HFFc6 (cell line): Measurements from ENCODE around the gene MAEA. TPM values are rescaled to one million over a fixed set of nuclear protein-coding genes. Genes with fewer than 3 reads are reported as not detected.

Experiments used
- DNase-seq: peaks from one replicate; pipeline ENCODE4 v3.0.0-alpha.2; 2018
- H3K27ac Mint-ChIP-seq: 2 replicates; pipeline ENCODE4 v1.8.0; 2020; ENCODE audit warnings: mild to moderate bottlenecking, mixed read lengths
- H3K27me3 Mint-ChIP-seq: 2 replicates; pipeline ENCODE4 v1.8.0; 2021; ENCODE audit warnings: mild to moderate bottlenecking, moderate library complexity, mixed read lengths; ENCODE audit not compliant: insufficient read depth
- H3K36me3 Mint-ChIP-seq: 2 replicates; pipeline ENCODE4 v1.8.0; 2021; ENCODE audit warnings: low read depth, mixed read lengths
- H3K4me1 Mint-ChIP-seq: 2 replicates; pipeline ENCODE4 v1.8.0; 2020; ENCODE audit warnings: low read depth, mixed read lengths
- H3K4me3 Mint-ChIP-seq: 2 replicates; pipeline ENCODE4 v1.8.0; 2020; ENCODE audit warnings: mild to moderate bottlenecking, moderate library complexity, mixed read lengths
- H3K9me3 Mint-ChIP-seq: 2 replicates; pipeline ENCODE4 v1.8.0; 2020; ENCODE audit warnings: mild to moderate bottlenecking, mixed read lengths
- total RNA-seq, 6 experiments: library from RNA; stranded (reverse); fragmentation: NEBNext Ultra II Directional; extraction: Animal tissue kit (Norgen Biotek cat#: 25700); gene quantifications; 2 replicates in 1 of 6; 3 replicates in 5 of 6; pipeline ENCODE4 v1.2.3, GENCODE V29; 2021
- TF ChIP-seq, protein P1 (sequence below): fragments of 200-600 bp; sonication (generic); IDR thresholded peaks from 2 replicates; pipeline ENCODE4 v1.5.0; 2021; ENCODE audit warnings: antibody characterized with exemption, mild to moderate bottlenecking

Gene MAEA
- total RNA-seq, 6 experiments from 2014 or later, result 56.0 to 65.4 (median 60.6) TPM

DNA sequence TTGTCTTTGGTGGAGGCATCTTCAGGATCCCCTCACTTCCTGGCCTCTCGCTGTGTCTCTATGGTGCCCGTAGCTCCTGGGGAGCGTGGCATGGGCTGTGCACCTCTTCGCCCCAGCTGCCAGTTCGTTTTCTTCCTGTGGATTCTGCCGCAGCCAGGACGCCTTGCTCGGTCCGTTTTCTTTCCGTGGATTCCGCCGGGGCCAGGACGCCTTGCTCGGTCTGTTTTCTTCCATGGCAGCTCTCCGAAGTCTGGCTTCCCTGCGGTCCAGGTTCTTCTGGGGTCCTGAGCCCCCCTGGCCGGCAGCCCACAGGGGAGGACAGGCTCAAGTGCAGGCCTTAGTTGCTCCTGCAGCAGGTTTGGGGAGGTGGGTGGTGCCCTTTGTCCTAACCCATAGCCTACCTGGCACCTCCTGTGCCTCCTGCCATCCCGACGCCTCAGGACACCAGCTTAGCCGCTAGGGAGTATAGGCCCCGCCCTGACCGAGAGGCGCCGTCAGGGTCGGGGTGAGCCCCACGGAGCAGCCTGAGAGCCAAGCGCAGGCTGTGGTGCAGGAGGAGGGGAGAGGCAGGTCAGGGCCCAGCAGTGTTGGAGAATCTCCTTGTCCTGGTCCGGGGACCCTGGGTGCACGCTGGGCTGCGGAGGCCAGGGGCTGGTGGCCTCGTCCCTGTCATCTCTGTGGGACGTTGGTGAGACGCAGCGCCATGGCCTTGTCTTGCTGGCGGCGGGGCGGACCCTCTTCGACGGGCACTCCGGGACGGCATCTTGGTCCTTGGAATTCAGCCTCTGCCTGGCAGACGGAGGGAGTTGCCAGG lies 84.4 kb downstream of the MAEA start:
- Mint-ChIP-seq H3K4me3 (no peak overlapping the region), H3K27ac (no peak overlapping the region), H3K9me3 (no peaks in the 10 kb centered on the region), H3K4me1 (no peaks in the 10 kb centered on the region), H3K36me3 (peaks cover 6% of the 10 kb centered on the region), H3K27me3 (no peaks in the 10 kb centered on the region; the same call in 1 of the 2 replicates)
- TF ChIP-seq, protein P1, sequence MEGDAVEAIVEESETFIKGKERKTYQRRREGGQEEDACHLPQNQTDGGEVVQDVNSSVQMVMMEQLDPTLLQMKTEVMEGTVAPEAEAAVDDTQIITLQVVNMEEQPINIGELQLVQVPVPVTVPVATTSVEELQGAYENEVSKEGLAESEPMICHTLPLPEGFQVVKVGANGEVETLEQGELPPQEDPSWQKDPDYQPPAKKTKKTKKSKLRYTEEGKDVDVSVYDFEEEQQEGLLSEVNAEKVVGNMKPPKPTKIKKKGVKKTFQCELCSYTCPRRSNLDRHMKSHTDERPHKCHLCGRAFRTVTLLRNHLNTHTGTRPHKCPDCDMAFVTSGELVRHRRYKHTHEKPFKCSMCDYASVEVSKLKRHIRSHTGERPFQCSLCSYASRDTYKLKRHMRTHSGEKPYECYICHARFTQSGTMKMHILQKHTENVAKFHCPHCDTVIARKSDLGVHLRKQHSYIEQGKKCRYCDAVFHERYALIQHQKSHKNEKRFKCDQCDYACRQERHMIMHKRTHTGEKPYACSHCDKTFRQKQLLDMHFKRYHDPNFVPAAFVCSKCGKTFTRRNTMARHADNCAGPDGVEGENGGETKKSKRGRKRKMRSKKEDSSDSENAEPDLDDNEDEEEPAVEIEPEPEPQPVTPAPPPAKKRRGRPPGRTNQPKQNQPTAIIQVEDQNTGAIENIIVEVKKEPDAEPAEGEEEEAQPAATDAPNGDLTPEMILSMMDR, result no peak
- no peak for DNase-seq

DNA sequence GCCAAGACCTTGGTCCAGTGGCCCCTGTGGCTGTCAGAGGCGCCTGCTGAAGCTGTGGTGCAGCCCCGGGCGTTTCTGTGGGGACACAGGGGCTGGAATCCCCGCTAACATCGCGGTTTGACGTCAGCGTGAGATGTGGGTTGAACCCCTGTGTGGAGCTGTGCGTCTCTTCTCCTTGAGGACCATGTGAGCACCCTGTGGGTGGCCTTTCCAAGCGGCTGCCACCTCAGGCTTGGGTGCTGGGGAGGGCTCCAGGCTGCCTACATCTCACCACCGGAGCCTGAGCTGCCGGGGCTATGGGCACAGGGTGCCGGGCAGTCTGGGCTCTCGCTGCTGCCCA lies 85.0 kb downstream of the MAEA start:
- Mint-ChIP-seq H3K27me3 (no peaks in the 10 kb centered on the region; the same call in 1 of the 2 replicates), H3K9me3 (no peaks in the 10 kb centered on the region), H3K27ac (no peak overlapping the region), H3K4me3 (no peak overlapping the region), H3K4me1 (no peaks in the 10 kb centered on the region), H3K36me3 (peaks cover 6% of the 10 kb centered on the region)
- TF ChIP-seq, protein P1, result no peak
- DNase-seq, result no peak

DNA sequence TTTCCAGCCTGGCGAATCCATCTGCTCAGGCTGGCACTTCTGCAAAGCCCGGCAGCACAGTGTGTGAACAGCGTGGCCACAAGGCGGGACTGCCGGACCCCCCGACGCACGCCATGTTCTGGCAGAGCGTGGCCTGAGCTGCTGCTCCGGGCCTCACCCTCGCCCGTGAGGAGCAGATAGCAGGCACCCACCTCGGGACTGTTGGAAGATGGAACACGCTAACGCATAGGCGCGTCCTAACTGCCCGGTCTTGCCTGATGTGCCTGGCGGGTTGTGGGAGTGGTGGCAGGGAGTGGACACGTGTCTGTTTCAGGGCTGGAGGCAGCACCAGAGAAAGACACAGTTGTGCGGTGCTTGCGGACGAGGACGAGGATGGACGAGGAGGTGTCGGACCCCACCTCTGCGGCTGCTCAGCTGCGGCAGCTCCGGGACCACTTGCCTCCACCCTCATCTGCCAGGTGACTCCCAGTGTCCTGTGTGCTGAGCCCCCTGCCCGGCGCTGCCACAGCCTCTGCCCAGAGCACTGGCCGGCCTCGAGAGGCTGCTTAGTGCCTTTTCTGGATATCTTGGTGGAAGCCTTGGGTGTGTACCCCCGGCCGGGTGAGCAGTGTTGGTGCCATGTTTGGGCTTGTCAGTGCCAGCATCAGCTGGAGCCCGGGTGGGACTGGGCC lies 85.5 kb downstream of the MAEA start:
- H3K27me3 Mint-ChIP-seq, result no peaks in the 10 kb centered on the region; the same call in 1 of the 2 replicates
- H3K9me3 Mint-ChIP-seq, result no peaks in the 10 kb centered on the region
- no peak for DNase-seq
- H3K4me3 Mint-ChIP-seq, result no peak overlapping the region
- no peak overlapping the region for H3K27ac Mint-ChIP-seq
- H3K4me1 Mint-ChIP-seq, result no peaks in the 10 kb centered on the region
- TF ChIP-seq, protein P1, result no peak
- H3K36me3 Mint-ChIP-seq, result peaks cover 6% of the 10 kb centered on the region

DNA sequence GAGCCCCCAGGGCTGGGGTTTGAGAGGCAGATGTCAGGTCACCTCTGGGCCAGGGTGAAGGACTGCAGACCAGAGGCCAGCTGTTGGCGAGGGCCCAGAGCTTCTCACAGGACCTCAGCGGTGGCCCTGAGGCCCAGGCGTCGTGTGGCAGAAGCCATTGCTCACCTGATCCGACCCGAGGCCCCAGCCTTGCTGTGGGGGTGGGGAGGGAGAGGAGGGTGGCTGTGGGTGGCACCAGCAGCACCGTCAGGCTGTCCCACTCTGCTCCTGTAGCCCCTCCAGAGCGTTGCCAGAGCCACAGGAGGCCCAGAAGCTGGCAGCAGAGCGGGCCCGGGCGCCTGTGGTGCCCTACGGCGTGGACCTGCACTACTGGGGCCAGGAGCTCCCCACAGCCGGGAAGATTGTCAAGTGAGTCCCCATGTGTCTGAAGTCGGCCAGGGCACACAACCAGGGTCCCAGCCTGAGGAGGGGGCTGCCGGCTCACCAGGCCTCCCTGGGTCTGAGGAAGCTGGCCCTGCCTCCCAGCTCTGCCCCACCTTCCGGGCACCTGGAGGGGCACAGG lies 86.2 kb downstream of the MAEA start:
- peaks cover 6% of the 10 kb centered on the region for H3K36me3 Mint-ChIP-seq
- no peaks in the 10 kb centered on the region; the same call in 1 of the 2 replicates for H3K27me3 Mint-ChIP-seq
- no peak for DNase-seq
- no peak overlapping the region for H3K27ac Mint-ChIP-seq
- TF ChIP-seq, protein P1, result no peak
- H3K4me3 Mint-ChIP-seq, result no peak overlapping the region
- H3K9me3 Mint-ChIP-seq, result no peaks in the 10 kb centered on the region
- H3K4me1 Mint-ChIP-seq, result no peaks in the 10 kb centered on the region

DNA sequence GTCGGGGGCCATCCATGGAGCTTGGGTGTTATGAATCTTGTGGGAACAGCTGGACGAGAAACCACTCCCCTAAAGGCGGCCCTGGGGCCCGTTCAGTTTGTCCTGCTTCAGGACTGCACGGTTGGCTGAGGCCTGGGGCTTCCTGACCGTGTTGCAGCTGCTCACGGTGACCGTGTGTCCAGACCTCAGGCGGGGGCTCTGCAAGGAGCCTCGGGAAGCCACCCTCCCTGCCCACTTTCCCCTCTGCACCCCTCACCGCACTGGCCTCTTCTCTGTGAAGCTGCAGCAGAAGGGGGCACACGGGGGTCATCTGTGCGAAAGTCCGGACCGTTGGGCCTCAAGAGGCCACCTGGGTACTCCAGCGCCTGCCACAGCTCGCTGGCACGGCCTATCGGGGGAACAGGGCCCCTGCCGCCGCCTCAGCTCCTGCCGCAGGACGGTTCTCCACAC lies 86.7 kb downstream of the MAEA start:
- Mint-ChIP-seq H3K4me1 (no peaks in the 10 kb centered on the region), H3K4me3 (no peak overlapping the region), H3K27me3 (no peaks in the 10 kb centered on the region; the same call in 1 of the 2 replicates), H3K9me3 (no peaks in the 10 kb centered on the region), H3K27ac (no peak overlapping the region), H3K36me3 (peaks cover 6% of the 10 kb centered on the region)
- TF ChIP-seq, protein P1, result no peak
- DNase-seq, result no peak
